NB4 (cell line): Measurements from ENCODE around the gene PDIA2.

Source experiments
- DNase-seq: peaks from one replicate; pipeline ENCODE4 v3.0.0; 2010; ENCODE audit warnings: low read depth
- H3K4me3 ChIP-seq: one replicate; pipeline ENCODE4 v1.5.1; 2011; ENCODE audit warnings: mild to moderate bottlenecking, low read depth, low read length, moderate library complexity
- CTCF ChIP-seq: IDR thresholded peaks from one replicate; pipeline ENCODE4 v1.5.1; 2012; ENCODE audit warnings: low read depth, low read length
- MAX ChIP-seq: IDR thresholded peaks from 2 replicates; pipeline ENCODE4 v1.6.1; 2011; ENCODE audit warnings: low read depth, low read length
- MYC ChIP-seq: IDR thresholded peaks from 2 replicates; pipeline ENCODE4 v1.6.1; 2011; ENCODE audit warnings: low read depth, low read length
- POLR2A ChIP-seq: IDR thresholded peaks from 2 replicates; pipeline ENCODE4 v1.6.1; 2011; ENCODE audit warnings: mild to moderate bottlenecking; ENCODE audit not compliant: insufficient read length; ENCODE audit errors: extremely low read depth

Gene PDIA2

GRCh38 chr16:243348-243747, 39.6 kb upstream of the PDIA2 start:
- DNase-seq: no peak

GRCh38 chr16:245105-245504, 37.9 kb upstream of the PDIA2 start:
- H3K4me3 ChIP-seq: no peak overlapping the region
- TF ChIP-seq POLR2A: no peak
- no peak for TF ChIP-seq CTCF
- no peak for TF ChIP-seq MAX
- TF ChIP-seq MYC: no peak

More at GRCh38 chr16:243348-243747, 39.6 kb upstream of the PDIA2 start:
- H3K4me3 ChIP-seq: no peak overlapping the region
- TF ChIP-seq MYC: no peak

GRCh38 chr16:247027-247426, 35.9 kb upstream of the PDIA2 start:
- no peak for TF ChIP-seq MAX
- no peak for TF ChIP-seq CTCF
- DNase-seq: no peak
- H3K4me3 ChIP-seq: no peak overlapping the region

More at GRCh38 chr16:245105-245504, 37.9 kb upstream of the PDIA2 start:
- no peak for DNase-seq

GRCh38 chr16:249431-249830, 33.5 kb upstream of the PDIA2 start:
- TF ChIP-seq MAX (no peak), CTCF (no peak), POLR2A (no peak), MYC (no peak)
- DNase-seq: no peak
- H3K4me3 ChIP-seq: no peak overlapping the region

- H3K4me3 ChIP-seq: no peak overlapping the region
- TF ChIP-seq MYC: no peak
- TF ChIP-seq CTCF: no peak
- TF ChIP-seq MAX: no peak
- no peak for TF ChIP-seq POLR2A
- DNase-seq: no peak
These were observed 30.3 kb upstream of the PDIA2 start for GRCh38 chr16:252366-253337.

- no peak for DNase-seq
- no peak overlapping the region for H3K4me3 ChIP-seq
- TF ChIP-seq POLR2A: no peak
- no peak for TF ChIP-seq CTCF
- no peak for TF ChIP-seq MYC
- no peak for TF ChIP-seq MAX
These were observed 29.1 kb upstream of the PDIA2 start for GRCh38 chr16:253833-254232.
